HG02973 (cell line): ENCODE data around the gene ADAMTSL4.

Experiments used
- ATAC-seq: cut with Tn5 transposase; IDR thresholded peaks from one replicate; pipeline ENCODE4 v1.9.1; 2021; ENCODE audit warnings: moderate library complexity; ENCODE audit not compliant: unreplicated experiment

Gene ADAMTSL4

DNA sequence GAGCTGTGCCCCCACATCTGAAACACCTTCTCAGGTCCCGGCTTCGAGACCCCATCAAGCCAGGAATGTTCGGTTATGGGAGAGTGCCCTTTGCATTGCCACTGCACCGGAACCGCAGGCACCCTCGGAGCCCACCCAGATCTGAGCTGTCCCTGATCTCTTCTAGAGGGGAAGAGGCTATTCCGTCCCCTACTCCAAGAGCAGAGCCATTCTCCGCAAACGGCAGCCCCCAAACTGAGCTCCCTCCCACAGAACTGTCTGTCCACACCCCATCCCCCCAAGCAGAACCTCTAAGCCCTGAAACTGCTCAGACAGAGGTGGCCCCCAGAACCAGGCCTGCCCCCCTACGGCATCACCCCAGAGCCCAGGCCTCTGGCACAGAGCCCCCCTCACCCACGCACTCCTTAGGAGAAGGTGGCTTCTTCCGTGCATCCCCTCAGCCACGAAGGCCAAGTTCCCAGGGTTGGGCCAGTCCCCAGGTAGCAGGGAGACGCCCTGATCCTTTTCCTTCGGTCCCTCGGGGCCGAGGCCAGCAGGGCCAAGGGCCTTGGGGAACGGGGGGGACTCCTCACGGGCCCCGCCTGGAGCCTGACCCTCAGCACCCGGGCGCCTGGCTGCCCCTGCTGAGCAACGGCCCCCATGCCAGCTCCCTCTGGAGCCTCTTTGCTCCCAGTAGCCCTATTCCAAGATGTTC, 4.3 kb downstream of the ADAMTSL4 start:
- no peak for ATAC-seq

DNA sequence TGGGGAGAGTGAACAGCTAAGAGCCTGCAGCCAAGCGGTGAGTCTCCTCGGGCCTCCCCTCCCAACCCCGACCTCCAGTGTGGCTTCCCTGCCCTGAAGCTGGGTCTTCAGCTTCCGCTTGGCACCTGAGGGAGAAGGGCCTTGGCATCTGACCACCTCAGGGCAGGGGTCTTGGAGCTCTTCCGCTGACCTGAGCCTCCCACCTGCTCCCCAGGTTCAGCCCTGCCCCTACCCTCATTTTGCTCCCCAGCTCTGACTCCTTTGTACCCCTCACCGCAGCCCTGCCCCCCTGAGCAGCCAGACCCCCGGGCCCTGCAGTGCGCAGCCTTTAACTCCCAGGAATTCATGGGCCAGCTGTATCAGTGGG, 4.9 kb downstream of the ADAMTSL4 start:
- no peak for ATAC-seq

DNA sequence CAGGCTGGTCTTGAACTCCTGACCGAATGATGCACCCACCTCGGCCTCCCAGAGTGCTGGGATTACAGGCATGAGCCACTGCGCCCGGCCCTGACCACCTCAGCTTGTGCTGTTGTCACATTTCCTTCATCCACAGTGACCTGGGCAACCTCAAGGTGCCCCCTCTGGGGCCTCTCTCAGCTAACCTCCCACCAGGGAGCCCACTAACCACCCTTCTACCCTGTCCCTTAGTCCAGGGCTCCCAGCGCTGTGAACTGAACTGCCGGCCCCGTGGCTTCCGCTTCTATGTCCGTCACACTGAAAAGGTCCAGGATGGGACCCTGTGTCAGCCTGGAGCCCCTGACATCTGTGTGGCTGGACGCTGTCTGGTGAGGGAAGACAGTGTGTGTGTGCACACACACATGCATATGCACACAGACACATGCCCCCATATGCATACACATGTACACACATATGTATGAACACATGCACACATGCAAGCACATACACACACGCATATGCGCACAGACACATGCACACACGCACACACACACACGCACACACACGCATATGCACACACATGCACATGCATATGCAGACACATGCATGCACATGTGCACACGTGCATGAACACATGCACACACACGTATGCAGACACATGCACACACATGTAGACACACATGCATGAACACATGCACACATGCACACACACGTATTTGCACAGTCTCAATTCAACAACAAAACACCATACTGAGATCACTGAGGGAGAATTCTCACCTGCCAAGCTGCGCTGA, 6.2 kb downstream of the ADAMTSL4 start:
- no peak for ATAC-seq

DNA sequence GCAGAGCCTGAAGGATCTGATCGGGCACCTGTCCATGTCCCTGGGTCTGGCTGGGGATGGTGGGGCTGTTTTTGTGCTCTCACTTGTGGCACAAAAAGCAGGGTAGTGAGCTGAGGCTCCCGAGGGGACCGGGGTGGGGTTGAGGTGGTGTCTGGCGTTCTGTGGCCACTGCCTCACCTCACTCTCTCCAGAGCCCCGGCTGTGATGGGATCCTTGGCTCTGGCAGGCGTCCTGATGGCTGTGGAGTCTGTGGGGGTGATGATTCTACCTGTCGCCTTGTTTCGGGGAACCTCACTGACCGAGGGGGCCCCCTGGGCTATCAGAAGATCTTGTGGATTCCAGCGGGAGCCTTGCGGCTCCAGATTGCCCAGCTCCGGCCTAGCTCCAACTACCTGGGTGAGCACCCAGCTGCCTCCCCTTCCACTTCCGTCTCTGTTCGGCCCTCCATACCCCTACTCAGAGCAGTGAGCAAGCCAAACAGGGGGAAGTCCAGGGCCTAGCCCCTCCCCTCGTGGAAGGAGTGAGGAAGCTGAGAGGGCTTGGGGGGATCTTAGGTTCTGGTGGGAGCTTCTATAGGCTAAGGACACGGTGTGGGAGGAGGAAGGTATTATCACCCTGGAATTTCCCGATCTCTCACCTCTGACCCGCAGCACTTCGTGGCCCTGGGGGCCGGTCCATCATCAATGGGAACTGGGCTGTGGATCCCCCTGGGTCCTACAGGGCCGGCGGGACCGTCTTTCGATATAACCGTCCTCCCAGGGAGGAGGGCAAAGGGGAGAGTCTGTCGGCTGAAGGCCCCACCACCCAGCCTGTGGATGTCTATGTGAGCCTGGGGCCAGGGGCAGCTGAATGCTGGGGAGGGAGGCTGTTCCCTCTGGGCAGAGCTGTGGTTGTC, 7.0 kb downstream of the ADAMTSL4 start:
- no peak for ATAC-seq

DNA sequence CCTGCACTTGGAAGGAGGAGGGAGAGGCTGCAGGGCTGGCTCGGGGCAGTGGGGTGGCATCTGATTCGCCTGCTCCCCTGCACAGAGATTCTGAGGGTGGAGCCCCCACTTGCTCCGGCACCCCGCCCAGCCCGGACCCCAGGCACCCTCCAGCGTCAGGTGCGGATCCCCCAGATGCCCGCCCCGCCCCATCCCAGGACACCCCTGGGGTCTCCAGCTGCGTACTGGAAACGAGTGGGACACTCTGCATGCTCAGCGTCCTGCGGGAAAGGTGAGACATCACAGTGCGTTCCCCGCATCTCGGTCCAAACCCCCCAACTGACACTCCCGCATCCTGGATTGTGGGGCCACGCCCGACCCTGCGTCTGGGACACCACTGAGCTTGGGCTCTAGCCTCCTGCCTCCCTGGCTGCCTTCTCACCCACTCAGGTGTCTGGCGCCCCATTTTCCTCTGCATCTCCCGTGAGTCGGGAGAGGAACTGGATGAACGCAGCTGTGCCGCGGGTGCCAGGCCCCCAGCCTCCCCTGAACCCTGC, 7.9 kb downstream of the ADAMTSL4 start:
- ATAC-seq: no peak

DNA sequence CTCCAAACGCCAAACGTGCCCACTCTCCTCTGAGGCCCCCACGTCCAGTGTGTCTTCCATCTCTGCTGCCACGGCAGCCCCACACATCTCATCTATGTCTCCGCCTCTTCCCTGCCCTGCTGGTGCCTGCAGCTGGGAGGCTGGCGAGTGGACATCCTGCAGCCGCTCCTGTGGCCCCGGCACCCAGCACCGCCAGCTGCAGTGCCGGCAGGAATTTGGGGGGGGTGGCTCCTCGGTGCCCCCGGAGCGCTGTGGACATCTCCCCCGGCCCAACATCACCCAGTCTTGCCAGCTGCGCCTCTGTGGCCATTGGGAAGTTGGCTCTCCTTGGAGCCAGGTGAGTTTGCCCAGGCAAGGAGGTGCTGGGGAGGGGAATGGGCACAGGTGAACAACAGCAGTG, 8.6 kb downstream of the ADAMTSL4 start:
- no peak for ATAC-seq

DNA sequence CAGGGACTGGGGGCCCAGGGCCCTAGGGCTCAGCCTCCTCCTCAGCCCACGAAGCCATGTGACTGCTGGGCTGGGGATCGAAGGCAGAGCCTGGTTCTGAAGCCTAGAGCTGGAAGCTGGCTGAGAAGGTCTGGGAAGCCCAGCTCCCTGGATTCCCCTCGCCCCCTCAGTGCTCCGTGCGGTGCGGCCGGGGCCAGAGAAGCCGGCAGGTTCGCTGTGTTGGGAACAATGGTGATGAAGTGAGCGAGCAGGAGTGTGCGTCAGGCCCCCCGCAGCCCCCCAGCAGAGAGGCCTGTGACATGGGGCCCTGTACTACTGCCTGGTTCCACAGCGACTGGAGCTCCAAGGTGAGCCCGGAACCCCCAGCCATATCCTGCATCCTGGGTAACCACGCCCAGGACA, 9.1 kb downstream of the ADAMTSL4 start:
- ATAC-seq: no peak

DNA sequence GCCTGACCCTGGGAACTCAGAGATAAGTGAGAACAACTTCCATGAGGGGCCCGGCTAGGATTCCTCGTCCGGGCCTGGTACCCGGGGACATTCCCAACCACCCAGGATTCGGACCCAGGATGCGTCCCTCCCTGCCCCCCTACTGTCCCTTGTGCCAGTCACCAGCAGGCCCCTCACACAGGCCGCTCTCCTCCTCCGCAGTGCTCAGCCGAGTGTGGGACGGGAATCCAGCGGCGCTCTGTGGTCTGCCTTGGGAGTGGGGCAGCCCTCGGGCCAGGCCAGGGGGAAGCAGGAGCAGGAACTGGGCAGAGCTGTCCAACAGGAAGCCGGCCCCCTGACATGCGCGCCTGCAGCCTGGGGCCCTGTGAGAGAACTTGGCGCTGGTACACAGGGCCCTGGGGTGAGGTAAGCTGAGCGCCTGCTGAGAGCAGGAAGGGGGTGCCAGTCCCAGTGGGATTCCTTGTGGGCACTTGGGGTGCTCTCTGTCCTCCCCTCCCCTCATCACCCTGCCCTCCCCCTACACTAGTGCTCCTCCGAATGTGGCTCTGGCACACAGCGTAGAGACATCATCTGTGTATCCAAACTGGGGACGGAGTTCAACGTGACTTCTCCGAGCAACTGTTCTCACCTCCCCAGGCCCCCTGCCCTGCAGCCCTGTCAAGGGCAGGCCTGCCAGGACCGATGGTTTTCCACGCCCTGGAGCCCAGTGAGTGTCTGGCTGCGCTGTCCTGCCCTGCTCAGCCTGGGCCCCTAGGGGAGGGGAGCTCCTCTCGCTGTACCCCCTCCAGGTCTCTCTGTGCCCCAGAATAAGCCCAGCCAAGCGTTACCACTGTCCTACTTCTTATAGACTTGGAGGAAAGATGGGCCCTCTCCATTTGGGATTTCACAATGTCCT, 9.8 kb downstream of the ADAMTSL4 start:
- ATAC-seq: no peak

DNA sequence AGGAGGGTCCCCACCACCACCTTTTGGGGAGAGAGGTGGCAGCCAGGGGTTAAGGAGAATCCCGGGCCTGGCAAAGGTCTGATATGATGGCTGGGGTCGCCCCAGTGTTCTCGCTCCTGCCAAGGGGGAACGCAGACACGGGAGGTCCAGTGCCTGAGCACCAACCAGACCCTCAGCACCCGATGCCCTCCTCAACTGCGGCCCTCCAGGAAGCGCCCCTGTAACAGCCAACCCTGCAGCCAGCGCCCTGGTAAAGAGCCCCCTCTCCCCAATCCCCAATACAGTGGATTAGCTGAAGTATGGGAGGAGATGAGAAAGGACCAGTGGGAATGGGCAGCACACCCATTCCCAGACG, 10.4 kb downstream of the ADAMTSL4 start:
- ATAC-seq: no peak

DNA sequence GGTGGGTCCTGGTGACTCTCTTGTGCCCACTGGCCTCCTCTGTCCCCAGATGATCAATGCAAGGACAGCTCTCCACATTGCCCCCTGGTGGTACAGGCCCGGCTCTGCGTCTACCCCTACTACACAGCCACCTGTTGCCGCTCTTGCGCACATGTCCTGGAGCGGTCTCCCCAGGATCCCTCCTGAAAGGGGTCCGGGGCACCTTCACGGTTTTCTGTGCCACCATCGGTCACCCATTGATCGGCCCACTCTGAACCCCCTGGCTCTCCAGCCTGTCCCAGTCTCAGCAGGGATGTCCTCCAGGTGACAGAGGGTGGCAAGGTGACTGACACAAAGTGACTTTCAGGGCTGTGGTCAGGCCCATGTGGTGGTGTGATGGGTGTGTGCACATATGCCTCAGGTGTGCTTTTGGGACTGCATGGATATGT, 10.8 kb downstream of the ADAMTSL4 start:
- ATAC-seq: no peak

DNA sequence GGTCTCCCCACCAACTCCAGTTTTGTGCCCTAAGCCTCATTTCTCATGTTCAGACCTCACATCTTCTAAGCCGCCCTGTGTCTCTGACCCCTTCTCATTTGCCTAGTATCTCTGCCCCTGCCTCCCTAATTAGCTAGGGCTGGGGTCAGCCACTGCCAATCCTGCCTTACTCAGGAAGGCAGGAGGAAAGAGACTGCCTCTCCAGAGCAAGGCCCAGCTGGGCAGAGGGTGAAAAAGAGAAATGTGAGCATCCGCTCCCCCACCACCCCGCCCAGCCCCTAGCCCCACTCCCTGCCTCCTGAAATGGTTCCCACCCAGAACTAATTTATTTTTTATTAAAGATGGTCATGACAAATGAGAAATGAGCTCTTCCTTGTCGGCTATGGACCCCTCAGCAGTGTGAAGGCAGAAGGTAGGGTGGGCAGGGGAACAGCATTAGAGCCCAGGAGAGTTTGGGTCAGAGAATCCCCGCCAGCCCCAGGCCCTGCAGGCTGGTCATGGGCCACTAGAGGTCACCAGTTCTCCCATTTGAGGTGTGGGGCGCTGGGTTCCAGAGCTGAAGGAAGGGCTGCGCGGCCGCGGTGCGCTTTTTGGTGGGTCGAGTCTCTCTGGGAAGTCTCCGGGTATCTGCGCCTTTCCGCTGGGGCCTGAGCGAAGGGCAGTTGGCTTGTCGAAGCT, 11.5 kb downstream of the ADAMTSL4 start:
- peak; percentile 28 for ATAC-seq

DNA sequence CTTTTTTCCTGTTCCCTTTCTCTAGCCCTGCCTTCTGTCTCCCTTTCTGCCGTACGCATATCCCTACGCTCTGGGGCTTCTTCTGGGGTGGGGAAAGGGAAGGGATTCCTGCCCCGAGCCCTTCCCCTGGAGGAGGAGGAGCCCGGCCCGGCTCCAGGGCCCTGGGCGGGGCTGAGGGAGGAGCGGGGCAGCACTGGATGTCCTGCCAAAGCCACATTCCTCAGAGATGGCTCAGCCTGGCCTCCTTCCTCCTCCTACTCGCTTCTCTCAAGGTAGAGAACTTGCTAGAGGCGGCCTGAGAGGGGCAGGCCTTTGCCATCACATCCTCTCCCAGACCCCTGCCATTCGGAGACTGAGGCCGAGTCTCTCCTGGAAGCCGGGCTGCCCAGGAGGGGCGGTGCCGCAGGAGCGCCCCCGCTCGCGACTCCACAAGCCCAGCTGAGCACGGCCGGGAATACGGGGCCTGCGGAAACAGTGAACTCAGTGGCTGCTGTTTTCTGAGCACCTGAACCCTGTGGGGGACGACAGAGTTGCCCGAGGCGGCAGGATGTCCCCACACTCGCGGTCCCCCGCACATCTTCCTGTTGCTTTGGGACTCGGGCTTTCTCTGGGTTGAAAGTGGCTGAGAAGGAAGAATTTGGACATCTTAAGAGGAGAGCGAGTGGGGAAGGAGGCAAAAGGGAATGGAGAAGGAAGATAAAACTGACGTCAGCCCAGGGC, 12.2 kb downstream of the ADAMTSL4 start:
- ATAC-seq: no peak

DNA sequence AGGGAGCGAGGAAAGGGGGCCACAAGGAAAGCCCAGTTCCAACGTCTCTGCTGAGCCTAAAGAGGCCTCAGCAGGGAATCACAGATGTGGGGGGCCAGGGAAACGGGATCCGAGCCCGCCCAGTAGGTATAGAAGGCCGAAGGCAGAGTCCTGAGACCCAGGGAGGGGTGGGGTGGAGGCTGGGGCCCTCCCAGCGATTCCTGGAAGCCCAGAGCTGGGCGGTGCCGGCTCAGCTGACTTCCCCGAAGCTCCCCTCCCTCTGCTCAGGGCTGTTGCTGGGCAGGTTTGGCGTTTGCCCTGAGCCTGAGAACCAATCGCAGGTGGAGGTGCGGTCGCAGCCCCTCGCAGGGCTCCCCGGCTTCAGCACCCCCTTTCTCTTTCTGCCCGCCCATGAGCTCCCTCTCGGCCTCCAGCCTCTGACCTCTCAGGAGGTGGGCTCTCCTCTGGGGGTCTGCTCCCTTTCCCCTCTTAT, 12.8 kb downstream of the ADAMTSL4 start:
- peak; percentile 32 for ATAC-seq

DNA sequence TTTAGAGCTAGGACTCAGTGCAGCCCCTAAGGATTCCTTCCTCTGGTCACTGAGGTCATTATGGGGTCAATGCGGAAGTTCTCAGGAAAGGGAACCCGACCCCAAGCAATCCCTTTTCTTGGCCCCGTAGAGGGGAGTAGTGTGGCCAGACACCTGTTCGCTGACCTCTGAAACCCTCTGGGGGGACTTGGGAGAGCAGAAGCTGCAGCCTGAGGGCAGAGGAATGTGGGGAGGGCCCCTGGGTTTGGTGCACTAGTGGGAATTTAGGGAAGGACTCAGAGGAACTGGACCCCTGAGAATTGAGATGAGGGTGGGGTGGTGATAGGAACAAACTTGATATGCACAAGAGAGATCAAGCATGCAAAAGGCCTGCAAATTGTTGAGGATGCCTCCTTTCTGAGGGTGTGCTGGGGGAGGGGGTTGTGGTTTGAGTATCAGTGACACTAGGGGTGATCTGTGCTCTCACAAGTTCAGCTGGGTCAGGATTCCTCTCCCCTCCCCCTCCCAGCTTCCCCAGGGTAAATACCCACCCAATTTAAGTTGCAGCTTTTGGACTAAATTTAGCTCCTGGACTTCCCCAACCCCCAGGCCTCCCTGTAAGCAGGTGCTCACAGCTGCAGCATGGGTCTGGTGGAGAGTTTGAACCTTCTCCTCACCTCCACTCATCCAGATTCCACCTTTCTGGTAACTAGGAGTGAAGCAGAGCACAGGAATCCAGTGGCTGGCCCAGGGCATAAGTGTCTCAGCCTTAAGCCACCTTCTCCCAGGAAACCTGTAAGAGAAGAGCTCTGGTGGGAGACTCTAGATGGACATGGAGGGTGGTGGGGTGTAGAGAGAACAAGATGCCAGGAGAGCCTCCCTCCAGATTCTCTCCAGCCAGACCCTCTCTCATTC, 13.5 kb downstream of the ADAMTSL4 start:
- peak; percentile 21 for ATAC-seq

DNA sequence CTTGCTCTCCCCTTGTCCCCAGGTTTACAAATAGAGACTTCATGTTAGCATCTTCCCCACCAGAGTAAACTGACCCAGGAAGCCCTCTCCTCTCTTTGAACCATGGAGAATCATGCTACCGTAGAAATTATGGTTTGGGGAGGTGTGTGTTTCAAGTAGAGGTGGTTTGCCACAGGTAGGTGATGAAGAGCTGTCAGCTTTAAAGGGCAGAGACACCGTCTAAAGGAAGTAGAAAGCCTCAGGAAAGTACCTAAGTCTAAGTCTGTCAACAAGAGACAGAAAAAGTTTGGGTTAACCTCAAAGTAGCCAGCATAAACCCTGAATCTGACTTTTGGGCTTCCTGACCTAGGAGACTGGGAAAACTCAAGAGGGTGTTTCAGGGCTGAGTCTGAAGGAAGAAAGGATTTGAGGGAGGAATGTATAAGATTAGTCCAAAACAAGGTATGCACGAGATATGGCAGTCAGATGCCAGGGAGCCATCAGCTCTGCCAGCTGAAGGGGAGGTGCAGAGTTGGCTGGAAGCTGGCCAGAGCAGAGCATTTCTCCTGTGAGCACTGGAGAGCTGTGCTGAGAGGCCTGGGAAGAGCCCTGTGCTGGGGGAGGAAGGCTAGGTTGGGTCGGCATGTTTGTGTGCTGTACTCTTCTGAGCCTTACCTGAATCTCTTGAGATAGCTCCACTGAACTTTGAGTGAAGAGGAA, 14.3 kb downstream of the ADAMTSL4 start:
- peak; percentile 21 for ATAC-seq

DNA sequence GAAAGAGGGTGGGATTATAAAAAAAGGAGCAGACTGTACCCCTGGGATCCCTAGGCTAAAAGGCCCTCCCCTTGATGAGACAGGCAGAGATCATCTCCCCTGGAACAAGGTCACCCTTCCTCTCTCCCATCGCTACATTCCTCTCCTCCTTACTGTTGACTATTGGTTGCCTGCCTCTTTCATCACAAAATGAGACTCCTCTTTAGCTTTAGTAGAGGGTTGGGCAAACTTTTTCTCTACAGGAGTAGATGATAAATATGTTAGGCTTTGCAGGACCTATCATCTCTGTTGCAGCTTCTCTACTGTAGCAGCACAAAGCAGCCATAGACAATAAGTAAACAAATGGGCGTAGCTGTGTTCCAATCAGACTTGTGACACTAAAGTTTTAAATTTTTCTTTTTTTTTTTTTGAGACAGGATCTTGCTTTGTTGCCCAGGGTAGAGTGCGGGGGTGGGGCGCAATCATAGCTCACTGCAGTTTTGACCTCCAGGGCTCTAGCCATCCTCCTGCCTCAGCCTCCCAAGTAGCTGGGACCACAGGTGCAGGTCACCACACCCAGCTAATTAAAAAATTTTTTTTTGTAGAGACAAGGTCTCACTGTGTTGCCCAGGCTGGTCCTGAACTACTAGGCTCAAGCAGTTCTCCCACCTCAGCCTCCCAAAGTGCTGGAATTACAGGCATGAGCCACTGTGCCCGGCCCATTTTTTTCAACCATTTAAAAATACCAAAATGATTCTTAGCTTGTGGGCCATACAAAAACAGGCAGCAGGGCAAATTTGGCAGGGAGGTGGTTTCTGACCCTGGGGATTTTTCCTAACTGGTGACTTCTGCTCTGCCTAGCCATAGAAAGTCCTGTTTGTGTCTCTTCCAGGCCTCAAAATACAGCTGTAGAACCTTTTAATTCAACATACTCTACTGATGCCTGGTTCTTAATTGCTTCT, 15.1 kb downstream of the ADAMTSL4 start:
- no peak for ATAC-seq
